Measurements from ENCODE around the gene FAM135A. TPM values are rescaled to one million over a fixed set of nuclear protein-coding genes. Genes with fewer than 3 reads are reported as not detected.
A peak's percentile ranks its signal among the peaks of the same experiment; 100 is the strongest.

Gene FAM135A
- total and polyA plus RNA-seq, 2 donors from 2014 or later: 8.5 to 48.4 TPM

DNA sequence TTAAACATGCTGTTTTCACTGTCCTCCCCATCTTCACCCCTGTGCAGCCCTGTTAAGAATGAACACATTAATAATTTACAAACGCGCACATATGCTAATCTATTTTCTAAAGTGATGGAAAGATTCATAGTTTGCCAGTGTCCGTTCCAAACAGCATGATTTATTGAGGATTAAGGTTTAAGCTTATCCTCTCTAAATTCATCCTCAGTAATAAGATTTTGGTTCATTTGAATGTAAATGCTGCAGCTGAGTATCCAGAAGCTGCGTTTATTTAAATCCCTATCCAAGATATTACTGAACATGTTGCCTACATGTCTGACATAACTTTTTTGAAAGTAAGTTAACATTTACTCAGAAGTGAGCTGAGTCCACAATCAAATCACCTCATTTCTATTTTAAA is 42.8 kb upstream of the FAM135A start:
- DNase-seq: no peak
- no peaks in the 10 kb centered on the region for H3K4me1 ChIP-seq (ENCODE audit: control insufficient read depth in 2 of 3, insufficient read depth in 2 of 3, low read depth in 1 of 3, low read length in 3 of 3)

DNA sequence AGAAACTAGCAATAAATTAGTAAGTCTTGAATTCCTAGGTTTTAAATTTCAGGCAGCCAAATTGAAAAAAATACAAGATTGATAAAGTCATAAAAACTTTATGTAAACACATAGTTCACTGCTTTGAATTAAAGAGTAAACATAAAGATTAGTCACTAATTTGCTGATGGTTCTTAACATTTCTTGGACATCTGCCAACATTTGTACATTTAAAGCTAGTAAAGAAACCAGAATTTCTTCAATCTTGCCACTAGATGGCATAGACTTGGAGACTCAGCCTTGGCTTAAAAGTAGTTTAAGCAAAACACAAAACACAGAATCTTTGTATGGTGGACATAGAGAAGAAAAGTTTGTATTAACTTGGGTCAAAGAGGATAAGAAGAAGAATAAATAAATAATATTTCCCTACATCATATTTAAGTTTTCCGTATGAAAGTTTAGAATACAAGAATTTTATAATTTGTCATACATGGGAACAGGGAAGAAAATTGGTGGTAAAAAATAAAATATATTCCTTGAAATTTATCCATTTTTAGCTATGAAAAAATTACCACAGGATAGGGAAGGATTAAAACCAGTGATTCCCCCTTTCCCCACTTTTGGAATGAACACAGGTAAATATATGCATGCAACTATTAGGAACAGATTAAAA is 41.7 kb upstream of the FAM135A start:
- intact Hi-C loops (cut with DNase I): no loop called here
- Histone ChIP-seq H3K27ac (ENCODE audit: low read depth in 2 of 2, low read length in 2 of 2) (no peak overlapping the region), H3K9ac (ENCODE audit: low read length in 3 of 3) (no peak overlapping the region), H3K4me3 (ENCODE audit: low read length in 3 of 3) (no peak overlapping the region), H3K4me1 (ENCODE audit: control insufficient read depth in 2 of 3, insufficient read depth in 2 of 3, low read depth in 1 of 3, low read length in 3 of 3) (no peaks in the 10 kb centered on the region), H3K27me3 (ENCODE audit: control insufficient read depth, insufficient read depth, low read length) (no peaks in the 10 kb centered on the region), H3K36me3 (ENCODE audit: control insufficient read depth in 2 of 3, insufficient read depth in 3 of 3, low read length in 3 of 3) (no peaks in the 10 kb centered on the region), H3K9me3 (ENCODE audit: control insufficient read depth in 2 of 3, insufficient read depth in 1 of 3, low read length in 3 of 3) (no peaks in the 10 kb centered on the region)
- TF ChIP-seq, protein P1, sequence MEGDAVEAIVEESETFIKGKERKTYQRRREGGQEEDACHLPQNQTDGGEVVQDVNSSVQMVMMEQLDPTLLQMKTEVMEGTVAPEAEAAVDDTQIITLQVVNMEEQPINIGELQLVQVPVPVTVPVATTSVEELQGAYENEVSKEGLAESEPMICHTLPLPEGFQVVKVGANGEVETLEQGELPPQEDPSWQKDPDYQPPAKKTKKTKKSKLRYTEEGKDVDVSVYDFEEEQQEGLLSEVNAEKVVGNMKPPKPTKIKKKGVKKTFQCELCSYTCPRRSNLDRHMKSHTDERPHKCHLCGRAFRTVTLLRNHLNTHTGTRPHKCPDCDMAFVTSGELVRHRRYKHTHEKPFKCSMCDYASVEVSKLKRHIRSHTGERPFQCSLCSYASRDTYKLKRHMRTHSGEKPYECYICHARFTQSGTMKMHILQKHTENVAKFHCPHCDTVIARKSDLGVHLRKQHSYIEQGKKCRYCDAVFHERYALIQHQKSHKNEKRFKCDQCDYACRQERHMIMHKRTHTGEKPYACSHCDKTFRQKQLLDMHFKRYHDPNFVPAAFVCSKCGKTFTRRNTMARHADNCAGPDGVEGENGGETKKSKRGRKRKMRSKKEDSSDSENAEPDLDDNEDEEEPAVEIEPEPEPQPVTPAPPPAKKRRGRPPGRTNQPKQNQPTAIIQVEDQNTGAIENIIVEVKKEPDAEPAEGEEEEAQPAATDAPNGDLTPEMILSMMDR (IDR thresholded peaks at IDR 0.05; ENCODE audit: borderline replicate concordance, extremely low read depth, insufficient read depth): peak; percentile 66
- peak; percentile 98 for FAIRE-seq
- peak in 2 of 5 donors; percentile 76 to 85 for DNase-seq

More for the DNA sequence above, 42.8 kb upstream of the FAM135A start:
- FAIRE-seq: no peak
- no peaks in the 10 kb centered on the region for H3K27me3 ChIP-seq (ENCODE audit: control insufficient read depth, insufficient read depth, low read length)
- no peak overlapping the region for H3K9ac ChIP-seq (ENCODE audit: low read length in 3 of 3)
- TF ChIP-seq, protein P1 (IDR thresholded peaks at IDR 0.05; ENCODE audit: borderline replicate concordance, extremely low read depth, insufficient read depth): no peak
- H3K4me3 ChIP-seq (ENCODE audit: low read length in 3 of 3): no peak overlapping the region
- intact Hi-C loops (cut with DNase I): no loop called here
- no peaks in the 10 kb centered on the region for H3K36me3 ChIP-seq (ENCODE audit: control insufficient read depth in 2 of 3, insufficient read depth in 3 of 3, low read length in 3 of 3)
- H3K27ac ChIP-seq (ENCODE audit: low read depth in 2 of 2, low read length in 2 of 2): no peak overlapping the region
- no peaks in the 10 kb centered on the region for H3K9me3 ChIP-seq (ENCODE audit: control insufficient read depth in 2 of 3, insufficient read depth in 1 of 3, low read length in 3 of 3)

DNA sequence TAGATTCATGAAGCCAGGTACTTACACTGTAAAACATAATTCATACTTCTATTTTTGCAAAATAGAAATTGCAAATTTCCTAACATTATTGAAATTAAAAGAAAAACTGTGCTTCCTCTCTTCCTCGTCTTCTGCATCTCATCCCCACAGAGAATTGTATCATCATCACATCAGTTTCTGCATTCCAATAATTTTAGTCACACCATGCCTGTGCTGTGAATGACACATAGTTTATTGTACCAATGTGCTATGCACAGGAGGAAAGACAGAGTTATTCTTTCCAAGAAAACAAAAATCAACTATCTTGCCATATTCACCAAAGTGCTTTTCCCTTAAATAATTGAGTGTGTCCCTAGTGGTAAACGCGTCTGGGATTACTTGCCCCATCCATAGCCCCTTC is 38.1 kb upstream of the FAM135A start:
- no peak overlapping the region for H3K9ac ChIP-seq (ENCODE audit: low read length in 3 of 3)
- DNase-seq (no peak), FAIRE-seq (no peak)
- no peak overlapping the region for H3K27ac ChIP-seq (ENCODE audit: low read depth in 2 of 2, low read length in 2 of 2)
- TF ChIP-seq, protein P1 (IDR thresholded peaks at IDR 0.05; ENCODE audit: borderline replicate concordance, extremely low read depth, insufficient read depth): no peak
- no peaks in the 10 kb centered on the region for H3K27me3 ChIP-seq (ENCODE audit: control insufficient read depth, insufficient read depth, low read length)
- H3K9me3 ChIP-seq (ENCODE audit: control insufficient read depth in 2 of 3, insufficient read depth in 1 of 3, low read length in 3 of 3): no peaks in the 10 kb centered on the region
- no peak overlapping the region for H3K4me3 ChIP-seq (ENCODE audit: low read length in 3 of 3)
- H3K4me1 ChIP-seq (ENCODE audit: control insufficient read depth in 2 of 3, insufficient read depth in 2 of 3, low read depth in 1 of 3, low read length in 3 of 3): no peaks in the 10 kb centered on the region
- intact Hi-C loops (cut with DNase I): no loop called here
- H3K36me3 ChIP-seq (ENCODE audit: control insufficient read depth in 2 of 3, insufficient read depth in 3 of 3, low read length in 3 of 3): no peaks in the 10 kb centered on the region

DNA sequence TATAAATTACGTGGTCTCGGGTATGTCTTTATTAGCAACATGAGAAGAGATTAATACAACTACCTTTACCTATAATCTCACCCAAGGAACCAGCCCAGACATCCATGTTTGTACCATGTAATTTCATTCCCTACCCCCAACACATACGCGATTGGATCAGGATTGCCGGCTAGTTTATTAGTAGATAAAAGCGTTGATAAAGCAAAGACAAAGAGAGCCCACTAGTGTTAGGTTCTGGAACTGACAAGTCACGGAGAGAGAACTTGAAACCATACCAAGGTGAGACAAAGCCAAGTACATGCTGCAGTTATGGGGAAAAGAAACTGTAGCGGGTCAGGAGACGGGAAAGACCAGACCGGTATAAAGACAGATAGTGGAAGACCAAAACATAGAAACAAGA is 37.4 kb upstream of the FAM135A start:
- Histone ChIP-seq H3K27ac (ENCODE audit: low read depth in 2 of 2, low read length in 2 of 2) (no peak overlapping the region), H3K4me1 (ENCODE audit: control insufficient read depth in 2 of 3, insufficient read depth in 2 of 3, low read depth in 1 of 3, low read length in 3 of 3) (no peaks in the 10 kb centered on the region), H3K27me3 (ENCODE audit: control insufficient read depth, insufficient read depth, low read length) (no peaks in the 10 kb centered on the region), H3K36me3 (ENCODE audit: control insufficient read depth in 2 of 3, insufficient read depth in 3 of 3, low read length in 3 of 3) (no peaks in the 10 kb centered on the region), H3K9ac (ENCODE audit: low read length in 3 of 3) (no peak overlapping the region), H3K9me3 (ENCODE audit: control insufficient read depth in 2 of 3, insufficient read depth in 1 of 3, low read length in 3 of 3) (no peaks in the 10 kb centered on the region), H3K4me3 (ENCODE audit: low read length in 3 of 3) (no peak overlapping the region)
- DNase-seq (no peak), FAIRE-seq (no peak)
- TF ChIP-seq, protein P1 (IDR thresholded peaks at IDR 0.05; ENCODE audit: borderline replicate concordance, extremely low read depth, insufficient read depth): peak; percentile 3
- intact Hi-C loops (cut with DNase I): no loop called here
